ENCODE measurements around the gene ANAPC1.
"Not testable (repeated sequence)": the region's sequence is repeated elsewhere in the genome, so short reads cannot be mapped to it uniquely, and the experiment has no call there.

ANAPC1 gene, protein sequence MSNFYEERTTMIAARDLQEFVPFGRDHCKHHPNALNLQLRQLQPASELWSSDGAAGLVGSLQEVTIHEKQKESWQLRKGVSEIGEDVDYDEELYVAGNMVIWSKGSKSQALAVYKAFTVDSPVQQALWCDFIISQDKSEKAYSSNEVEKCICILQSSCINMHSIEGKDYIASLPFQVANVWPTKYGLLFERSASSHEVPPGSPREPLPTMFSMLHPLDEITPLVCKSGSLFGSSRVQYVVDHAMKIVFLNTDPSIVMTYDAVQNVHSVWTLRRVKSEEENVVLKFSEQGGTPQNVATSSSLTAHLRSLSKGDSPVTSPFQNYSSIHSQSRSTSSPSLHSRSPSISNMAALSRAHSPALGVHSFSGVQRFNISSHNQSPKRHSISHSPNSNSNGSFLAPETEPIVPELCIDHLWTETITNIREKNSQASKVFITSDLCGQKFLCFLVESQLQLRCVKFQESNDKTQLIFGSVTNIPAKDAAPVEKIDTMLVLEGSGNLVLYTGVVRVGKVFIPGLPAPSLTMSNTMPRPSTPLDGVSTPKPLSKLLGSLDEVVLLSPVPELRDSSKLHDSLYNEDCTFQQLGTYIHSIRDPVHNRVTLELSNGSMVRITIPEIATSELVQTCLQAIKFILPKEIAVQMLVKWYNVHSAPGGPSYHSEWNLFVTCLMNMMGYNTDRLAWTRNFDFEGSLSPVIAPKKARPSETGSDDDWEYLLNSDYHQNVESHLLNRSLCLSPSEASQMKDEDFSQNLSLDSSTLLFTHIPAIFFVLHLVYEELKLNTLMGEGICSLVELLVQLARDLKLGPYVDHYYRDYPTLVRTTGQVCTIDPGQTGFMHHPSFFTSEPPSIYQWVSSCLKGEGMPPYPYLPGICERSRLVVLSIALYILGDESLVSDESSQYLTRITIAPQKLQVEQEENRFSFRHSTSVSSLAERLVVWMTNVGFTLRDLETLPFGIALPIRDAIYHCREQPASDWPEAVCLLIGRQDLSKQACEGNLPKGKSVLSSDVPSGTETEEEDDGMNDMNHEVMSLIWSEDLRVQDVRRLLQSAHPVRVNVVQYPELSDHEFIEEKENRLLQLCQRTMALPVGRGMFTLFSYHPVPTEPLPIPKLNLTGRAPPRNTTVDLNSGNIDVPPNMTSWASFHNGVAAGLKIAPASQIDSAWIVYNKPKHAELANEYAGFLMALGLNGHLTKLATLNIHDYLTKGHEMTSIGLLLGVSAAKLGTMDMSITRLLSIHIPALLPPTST (N-terminal part only)

GRCh38 chr2:111883661-111884591, at the start of gene ANAPC1:
TSS of gene ANAPC1 (minus strand) at chr2:111884193. CDS start at chr2:111880825, 3,368 bp downstream.
- peak; percentile 79 to 94 for DNase-seq

DNA sequence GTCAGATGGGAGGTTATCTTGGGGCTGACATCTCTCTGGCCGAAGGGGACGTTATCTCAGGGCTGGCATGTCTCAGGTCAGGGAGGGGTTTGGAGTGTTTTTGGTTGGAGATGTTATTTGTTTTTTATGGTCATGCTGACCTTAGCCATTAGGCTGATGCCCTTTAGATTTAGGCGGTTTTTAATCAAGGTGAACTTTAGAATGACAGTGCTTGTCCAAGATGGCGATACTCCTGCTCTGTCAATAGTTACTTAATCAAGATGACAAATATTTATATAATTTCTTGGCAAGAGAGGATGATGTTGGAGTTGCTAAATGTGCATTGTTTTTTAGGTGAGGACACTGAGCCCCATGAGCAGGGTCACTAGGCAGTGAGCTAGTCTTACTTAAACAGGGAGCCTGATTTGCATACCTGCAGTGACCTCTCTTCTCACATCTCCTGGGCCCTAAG, 48.9 kb upstream of the ANAPC1 start:
- DNase-seq: no peak

DNA sequence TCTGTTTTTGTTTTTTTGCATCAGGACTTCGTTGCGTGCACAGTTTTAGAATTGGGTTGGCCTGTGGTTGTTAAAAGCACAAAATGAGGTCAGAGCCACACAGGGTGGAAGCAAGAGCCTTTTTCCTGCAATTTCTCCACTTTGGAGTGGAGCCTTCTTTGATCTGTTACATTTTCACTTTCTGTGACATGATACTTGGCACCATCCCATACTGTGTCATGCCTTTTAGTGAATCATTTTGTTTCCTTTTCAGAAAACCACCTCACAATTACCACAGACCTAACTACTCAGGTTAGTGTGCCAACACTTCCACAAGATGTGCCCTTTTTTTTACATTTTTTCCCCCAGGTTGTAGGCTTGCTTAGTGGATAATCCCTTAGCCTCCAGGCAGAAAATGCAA, 46.9 kb upstream of the ANAPC1 start:
- DNase-seq: no peak

DNA sequence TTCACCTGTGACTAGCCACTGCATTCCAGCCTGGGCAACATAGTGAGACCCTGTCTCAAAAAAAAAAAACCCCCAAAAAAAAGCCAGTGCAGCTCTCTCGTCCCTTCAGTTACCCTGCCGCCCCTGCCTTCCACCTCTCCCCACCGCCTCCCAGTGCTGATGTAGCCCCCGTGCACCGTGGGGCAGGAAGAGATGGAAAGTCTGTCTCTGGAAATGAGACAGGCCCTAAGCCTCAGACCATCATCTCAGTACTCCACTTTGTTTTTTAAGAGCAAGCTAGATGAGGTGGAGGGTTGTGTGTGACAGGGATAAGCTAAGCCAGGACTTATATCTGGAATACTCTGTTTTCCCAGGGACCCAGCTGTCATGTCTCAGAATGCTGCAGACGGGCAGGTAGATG, 46.4 kb upstream of the ANAPC1 start:
- no peak for DNase-seq

DNA sequence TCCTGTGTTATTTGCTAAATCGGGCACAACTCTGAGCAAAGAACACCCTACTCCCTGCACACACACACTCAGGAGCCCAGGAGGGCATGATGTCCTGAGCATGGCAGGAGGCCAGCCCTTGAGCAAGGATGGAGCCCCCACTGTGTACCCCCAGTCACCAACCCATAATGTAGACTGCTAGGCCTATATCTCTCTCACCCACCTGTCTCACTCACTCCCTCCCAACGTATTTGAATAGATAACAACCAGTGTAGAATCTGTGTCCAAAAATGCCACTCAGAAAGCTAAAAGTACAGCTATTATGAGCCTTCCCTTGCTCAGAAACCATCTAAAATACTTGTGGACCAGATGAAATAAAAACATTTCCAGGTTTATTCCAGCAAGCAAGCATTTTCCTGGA, 43.7 kb upstream of the ANAPC1 start:
- DNase-seq: no peak

- no peak for DNase-seq
These were observed 40.7 kb upstream of the ANAPC1 start for GRCh38 chr2:111924617-111925107.

DNA sequence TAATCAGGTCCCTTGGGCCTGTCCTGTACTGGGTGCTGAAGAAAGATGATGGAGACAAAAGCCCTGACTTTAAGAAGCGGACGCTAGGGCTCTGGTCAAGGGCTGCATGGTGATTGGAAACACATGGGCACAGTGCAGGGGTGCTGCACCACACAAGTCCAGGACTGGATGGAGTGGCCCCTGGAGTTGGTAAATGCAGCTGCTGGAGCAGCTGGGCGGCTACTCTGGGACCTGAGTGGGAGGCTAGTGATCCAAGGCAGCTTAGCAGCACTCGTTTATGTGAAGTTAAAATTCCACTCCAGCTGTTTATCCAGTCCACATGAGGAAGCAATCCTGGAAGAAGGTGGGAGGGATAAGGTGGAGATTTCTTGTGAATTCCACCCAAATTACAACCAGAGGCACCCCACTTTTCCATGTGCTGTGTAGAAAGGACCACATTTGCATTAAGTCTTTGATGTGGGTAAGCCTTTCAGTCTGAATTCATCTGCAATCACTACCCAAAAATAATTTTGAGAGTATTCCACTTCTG, 39.3 kb upstream of the ANAPC1 start:
- no peak for DNase-seq

GRCh38 chr2:111919794-111920608, 36.0 kb upstream of the ANAPC1 start:
- DNase-seq: no peak

GRCh38 chr2:111919365-111919764, 35.4 kb upstream of the ANAPC1 start:
- no peak for DNase-seq

DNA sequence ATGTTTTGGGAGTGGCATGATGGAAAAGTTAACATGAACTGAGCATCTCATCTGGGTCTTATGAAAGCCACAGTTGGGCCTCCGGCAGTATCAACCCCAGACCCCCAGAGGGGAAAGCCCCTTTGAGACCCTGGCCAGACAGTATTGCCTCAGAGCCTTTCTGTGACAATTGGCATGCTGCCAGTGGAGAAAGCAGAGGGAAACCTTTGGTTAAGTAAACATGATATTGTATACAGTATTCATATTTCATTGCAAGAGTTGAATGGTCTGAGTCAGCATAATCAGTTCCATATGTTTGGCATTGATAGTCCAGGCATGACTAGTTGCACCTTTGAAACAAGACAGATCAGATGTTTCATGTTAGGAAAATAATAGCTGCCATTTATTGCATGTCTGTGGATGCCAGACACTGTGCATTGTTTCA, 34.4 kb upstream of the ANAPC1 start:
- peak; percentile 17 to 62 for DNase-seq

GRCh38 chr2:111917106-111917505, 33.1 kb upstream of the ANAPC1 start:
- no peak for DNase-seq

GRCh38 chr2:111912547-111912946, 28.6 kb upstream of the ANAPC1 start:
- no peak for DNase-seq

DNA sequence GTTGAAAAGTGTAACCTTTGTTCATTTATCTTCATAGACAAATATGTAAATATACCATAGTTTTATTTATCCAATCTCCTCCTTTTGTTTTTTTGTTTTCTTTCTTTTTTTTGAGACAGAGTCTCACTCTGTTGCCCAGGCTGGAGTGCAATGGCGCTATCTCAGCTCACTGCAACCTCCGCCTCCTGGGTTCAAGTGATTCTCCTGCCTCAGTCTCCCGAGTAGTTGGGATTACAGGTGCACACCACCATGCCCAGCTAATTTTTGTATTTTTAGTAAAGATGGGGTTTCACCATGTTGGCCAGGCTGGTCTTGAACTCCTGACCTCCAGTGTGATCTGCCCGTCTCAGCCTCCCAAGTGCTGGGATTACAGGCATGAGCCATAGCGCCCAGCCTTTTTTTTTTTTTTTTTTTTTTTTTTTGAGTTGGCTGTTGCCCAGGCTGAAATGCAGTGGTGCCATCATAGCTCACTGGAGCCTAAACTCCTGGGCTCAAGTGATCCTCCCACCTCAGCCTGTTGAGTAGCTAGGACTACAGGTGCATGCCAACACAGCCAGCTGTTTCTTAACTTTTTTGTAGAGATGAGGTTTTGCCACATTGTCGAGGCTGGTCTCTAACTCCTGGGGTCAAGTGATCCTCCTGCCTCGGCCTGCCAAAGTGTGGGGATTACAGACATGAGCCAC, 27.4 kb upstream of the ANAPC1 start:
- DNase-seq: not testable (repeated sequence)

DNA sequence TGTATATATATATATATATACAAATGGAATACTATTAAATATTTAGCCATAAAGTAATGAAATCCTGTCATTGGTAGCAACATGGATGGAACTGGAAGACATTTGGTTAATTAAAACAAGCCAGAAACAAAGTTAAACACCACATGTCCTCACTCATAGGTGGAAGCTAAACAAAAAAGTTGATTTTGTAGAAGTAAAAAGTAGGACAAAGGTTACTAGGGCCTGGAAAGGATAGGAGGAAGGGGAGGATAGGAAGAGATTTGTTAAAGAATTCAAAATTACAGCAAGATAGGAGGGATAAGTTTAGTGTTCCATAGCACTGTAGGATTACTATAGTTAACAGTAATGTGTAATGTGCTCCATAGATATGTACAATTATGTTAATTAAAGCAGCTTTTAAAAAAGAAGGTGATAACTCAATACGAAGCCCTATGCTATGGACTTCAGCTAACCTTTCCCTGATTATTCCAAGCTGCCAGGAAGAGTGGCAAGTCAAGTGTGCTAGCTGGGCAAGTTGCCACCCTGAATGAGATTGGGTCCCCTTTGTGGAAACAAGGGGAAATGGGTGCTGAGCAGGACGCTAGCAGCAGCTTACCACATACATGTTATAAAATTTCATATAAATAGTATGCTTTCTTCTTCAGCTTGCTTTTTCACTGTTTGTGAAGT, 26.8 kb upstream of the ANAPC1 start:
- no peak for DNase-seq

DNA sequence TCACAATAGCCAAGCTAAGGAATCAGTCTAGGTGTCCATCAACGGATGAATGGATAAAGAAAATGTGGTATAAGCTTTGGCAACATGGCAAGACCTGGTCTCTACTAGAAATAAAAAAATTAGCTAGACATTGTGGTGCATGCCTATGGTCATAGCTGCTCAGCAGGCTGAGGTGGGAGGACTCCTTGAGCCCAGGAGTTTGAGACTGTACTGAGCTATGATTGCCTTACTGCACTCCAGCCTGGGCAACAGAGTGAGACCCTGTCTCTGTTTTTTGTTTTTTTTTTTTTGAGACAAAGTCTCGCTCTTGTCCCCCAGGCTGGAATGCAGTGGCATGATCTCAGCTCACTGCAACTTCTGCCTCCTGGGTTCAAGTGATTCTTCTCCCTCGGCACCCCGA, 26.0 kb upstream of the ANAPC1 start:
- DNase-seq: not testable (repeated sequence)

DNA sequence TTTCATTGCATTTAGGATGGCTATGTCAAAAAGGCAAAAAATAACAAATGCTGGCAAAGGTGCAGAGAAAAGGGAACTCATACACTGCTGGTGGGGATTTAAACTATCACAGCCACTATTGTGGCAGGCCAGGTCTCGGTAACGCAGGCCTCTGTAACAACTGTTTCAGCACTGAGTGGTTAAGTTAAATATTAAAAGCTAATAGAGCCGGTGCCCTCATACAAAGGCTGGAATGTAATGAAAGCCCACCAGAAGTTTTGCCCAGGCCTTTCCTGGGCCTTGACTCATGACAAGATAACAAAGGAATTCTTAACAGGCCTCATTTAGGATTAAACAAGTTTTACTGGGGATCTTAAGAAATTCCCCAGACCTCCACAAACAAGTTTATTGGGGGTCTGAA, 25.1 kb upstream of the ANAPC1 start:
- no peak for DNase-seq

- no peak for DNase-seq
These were observed 24.6 kb upstream of the ANAPC1 start for GRCh38 chr2:111908578-111908977.

DNA sequence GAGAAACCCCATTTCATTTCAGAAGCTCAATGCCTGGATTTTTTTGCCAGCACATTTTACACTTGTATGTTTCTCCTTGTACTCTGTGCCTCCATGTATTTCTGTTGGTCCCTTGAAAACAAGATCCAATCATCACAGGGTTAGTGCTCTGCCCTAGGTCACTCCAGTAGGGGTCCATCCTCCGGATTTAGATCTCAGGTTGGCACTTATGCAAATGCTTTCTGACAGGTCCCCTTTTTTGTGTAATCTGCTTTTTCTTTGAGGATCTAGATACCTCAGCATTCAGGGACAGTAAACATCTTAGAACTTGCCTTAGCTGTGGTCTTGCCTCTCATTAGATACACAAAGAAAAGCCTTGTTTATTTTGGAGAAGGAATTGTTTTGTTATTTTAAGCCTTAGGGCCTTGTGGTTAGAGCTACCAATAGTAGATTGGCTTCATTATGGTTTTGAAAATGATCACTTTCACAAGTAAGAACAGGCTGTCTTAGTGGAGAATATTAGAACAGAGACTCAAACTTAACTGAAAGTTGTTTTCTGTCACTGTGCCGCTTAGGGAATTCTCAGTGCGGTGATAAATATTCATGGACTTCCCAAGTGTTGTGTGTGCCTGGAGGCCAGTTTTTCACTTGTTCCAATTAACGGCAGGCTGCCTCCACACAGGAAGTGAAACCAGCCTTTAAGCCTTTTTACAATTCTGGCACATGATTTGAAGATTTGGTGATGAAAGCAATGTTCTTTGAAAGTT, 22.2 kb upstream of the ANAPC1 start:
- DNase-seq: peak in 1 of 2 experiments; percentile 7
